Lung microvascular endothelial cell (primary cell): ENCODE data around the gene TMEM255B. TPM values are rescaled to one million over a fixed set of nuclear protein-coding genes. Genes with fewer than 3 reads are reported as not detected.
"Not testable (repeated sequence)": the region's sequence is repeated elsewhere in the genome, so short reads cannot be mapped to it uniquely, and the experiment has no call there.

Experiments
- DNase-seq, 2 donors: peaks; one replicate each; pipeline versions ENCODE4 v3.0.0 to v3.0.0-alpha.2; 2010; ENCODE audit warnings: low read depth in 2 of 2
- total RNA-seq: library from RNA; depleted of rRNA; stranded (reverse); fragments of >200 nt; gene quantifications from 2 replicates; pipeline ENCODE4 v1.2.1, GENCODE V29; 2014

The TMEM255B gene
- total RNA-seq, 1 donor from 2014 or later, result 55.8 TPM

GRCh38 chr13:113734099-113734825 lies 24.8 kb upstream of the TMEM255B start:
- no peak for DNase-seq

- no peak for DNase-seq
Observed at GRCh38 chr13:113734826-113735125, 24.2 kb upstream of the TMEM255B start.

GRCh38 chr13:113735194-113735593 lies 23.8 kb upstream of the TMEM255B start:
- no peak for DNase-seq

GRCh38 chr13:113735750-113736149 lies 23.3 kb upstream of the TMEM255B start:
- no peak for DNase-seq

- DNase-seq, result no peak
Observed at GRCh38 chr13:113736258-113736731, 22.7 kb upstream of the TMEM255B start.

- no peak for DNase-seq
Observed at GRCh38 chr13:113737803-113738202, 21.2 kb upstream of the TMEM255B start.

GRCh38 chr13:113739527-113740285 lies 19.3 kb upstream of the TMEM255B start:
- no peak for DNase-seq

- no peak for DNase-seq
Observed at GRCh38 chr13:113740286-113740556, 18.8 kb upstream of the TMEM255B start.

- no peak for DNase-seq
Observed at GRCh38 chr13:113740661-113741060, 18.4 kb upstream of the TMEM255B start.

- DNase-seq, result no peak
Observed at GRCh38 chr13:113741191-113741668, 17.8 kb upstream of the TMEM255B start.

- peak; percentile 16 to 53 for DNase-seq
Observed at GRCh38 chr13:113742000-113742441, 17.0 kb upstream of the TMEM255B start.

- no peak for DNase-seq
Observed at GRCh38 chr13:113742445-113743120, 16.4 kb upstream of the TMEM255B start.

GRCh38 chr13:113743366-113744195 lies 15.4 kb upstream of the TMEM255B start:
- no peak for DNase-seq

- DNase-seq, result no peak
Observed at GRCh38 chr13:113744197-113745000, 14.6 kb upstream of the TMEM255B start.

GRCh38 chr13:113745059-113745458 lies 14.0 kb upstream of the TMEM255B start:
- no peak for DNase-seq

- not testable (repeated sequence) for DNase-seq
Observed at GRCh38 chr13:113745500-113746142, 13.4 kb upstream of the TMEM255B start.

GRCh38 chr13:113746143-113746525 lies 12.9 kb upstream of the TMEM255B start:
- no peak for DNase-seq

- no peak for DNase-seq
Observed at GRCh38 chr13:113746671-113747070, 12.4 kb upstream of the TMEM255B start.

- no peak for DNase-seq
Observed at GRCh38 chr13:113747291-113747833, 11.7 kb upstream of the TMEM255B start.
